Uterus (tissue), 4 donors: ENCODE data around the gene GTF2E1. TPM values are rescaled to one million over a fixed set of nuclear protein-coding genes. Genes with fewer than 3 reads are reported as not detected.

Source experiments
- DNase-seq, 2 donors: peaks; one replicate each; pipeline ENCODE4 v3.0.0-alpha.2; 2019 to 2020
- H3K27ac ChIP-seq, 2 donors: fragments of 200-600 bp; sonication (generic); 1 replicate in 1 of 2; 2 replicates in 1 of 2; pipeline ENCODE4 v1.5.1; 2016 to 2018
- H3K27me3 ChIP-seq, 2 donors: fragments of 200-600 bp; sonication (generic); one replicate each; pipeline ENCODE4 v1.5.1; 2018 to 2019; ENCODE audit warnings: control low read depth in 1 of 2
- H3K36me3 ChIP-seq, 2 donors: fragments of 200-600 bp; sonication (generic); one replicate each; pipeline ENCODE4 v1.5.1; 2019; ENCODE audit warnings: control low read depth in 1 of 2
- H3K4me1 ChIP-seq, 2 donors: fragments of 200-600 bp; sonication (generic); one replicate each; pipeline ENCODE4 v1.5.1; 2018 to 2019; ENCODE audit warnings: control low read depth in 1 of 2
- H3K4me3 ChIP-seq, 2 donors: fragments of 200-600 bp; sonication (generic); 1 replicate in 1 of 2; 2 replicates in 1 of 2; pipeline ENCODE4 v1.5.1; 2018 to 2019; ENCODE audit warnings: mild to moderate bottlenecking in 1 of 2
- H3K9me3 ChIP-seq, 2 donors: fragments of 200-600 bp; sonication (generic); one replicate each; pipeline ENCODE4 v1.5.1; 2019; ENCODE audit warnings: control low read depth in 1 of 2
- POLR2A ChIP-seq, 2 donors: fragments of 450-650 bp; IDR thresholded peaks; one replicate each; pipeline ENCODE4 v1.6.1; 2016; ENCODE audit warnings: antibody characterized with exemption in 2 of 2, mild to moderate bottlenecking in 1 of 2, moderate library complexity in 1 of 2
- intact Hi-C: fragments of 100-400 bp; cut with DNase I; formaldehyde crosslinking; loops from one replicate; pipeline ENCODE4 v1.15.1; 2023; ENCODE audit warnings: low total_unique reads
- small RNA-seq: library from RNA; depleted of rRNA; stranded (forward); fragments of <200 nt; gene quantifications from one replicate; pipeline ENCODE3, GENCODE V24; 2016
- total RNA-seq, 4 donors: library from RNA; depleted of rRNA in 3 of 4; stranded (reverse); fragments of >200 nt in 3 of 4; gene quantifications; one replicate each; pipeline versions ENCODE4 v1.1.0 to v1.2.4, GENCODE V29; 2014 to 2023
- TF ChIP-seq, protein P1 (sequence below), 4 experiments: fragments of 200-600 bp in 2 of 4; fragments of 450-650 bp in 2 of 4; sonication (generic) in 2 of 4; IDR thresholded peaks; one replicate each; pipeline ENCODE4 v1.5.1; 2016 to 2019; ENCODE audit warnings: antibody characterized with exemption in 4 of 4, mild to moderate bottlenecking in 2 of 4, moderate library complexity in 1 of 4
- donor health status: DM: yes; HTN: yes; CAD: no.

The GTF2E1 gene
- total RNA-seq, 4 donors from 2014 or later: 11.0 to 38.5 (median 16.6) TPM

DNA sequence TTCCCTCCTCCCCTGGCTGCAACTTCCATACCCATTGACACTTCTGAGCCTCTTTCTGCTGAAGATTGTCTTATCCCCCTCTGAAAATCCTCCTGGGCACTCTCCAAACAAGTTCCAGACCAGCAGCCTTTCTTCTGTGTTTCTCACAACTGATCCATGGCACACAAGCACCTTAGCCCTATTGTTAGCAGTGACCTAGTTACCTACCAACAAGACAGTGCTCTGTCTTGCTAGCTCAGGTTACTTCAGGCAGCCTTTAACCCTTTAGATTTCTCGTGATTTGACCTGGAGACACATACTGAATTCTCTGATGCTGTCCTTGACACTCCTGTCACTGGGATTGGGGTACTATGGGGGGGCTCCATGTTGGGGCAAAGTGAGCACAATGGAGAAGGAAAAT, 82.1 kb downstream of the GTF2E1 start:
- intact Hi-C loops: no loop called here
- no peak for DNase-seq
- Histone ChIP-seq H3K4me3 (no peak overlapping the region), H3K4me1 (no peaks in the 10 kb centered on the region), H3K27ac (no peak overlapping the region), H3K9me3 (no peaks in the 10 kb centered on the region), H3K27me3 (no peaks in the 10 kb centered on the region), H3K36me3 (no peaks in the 10 kb centered on the region)
- TF ChIP-seq, protein P1, sequence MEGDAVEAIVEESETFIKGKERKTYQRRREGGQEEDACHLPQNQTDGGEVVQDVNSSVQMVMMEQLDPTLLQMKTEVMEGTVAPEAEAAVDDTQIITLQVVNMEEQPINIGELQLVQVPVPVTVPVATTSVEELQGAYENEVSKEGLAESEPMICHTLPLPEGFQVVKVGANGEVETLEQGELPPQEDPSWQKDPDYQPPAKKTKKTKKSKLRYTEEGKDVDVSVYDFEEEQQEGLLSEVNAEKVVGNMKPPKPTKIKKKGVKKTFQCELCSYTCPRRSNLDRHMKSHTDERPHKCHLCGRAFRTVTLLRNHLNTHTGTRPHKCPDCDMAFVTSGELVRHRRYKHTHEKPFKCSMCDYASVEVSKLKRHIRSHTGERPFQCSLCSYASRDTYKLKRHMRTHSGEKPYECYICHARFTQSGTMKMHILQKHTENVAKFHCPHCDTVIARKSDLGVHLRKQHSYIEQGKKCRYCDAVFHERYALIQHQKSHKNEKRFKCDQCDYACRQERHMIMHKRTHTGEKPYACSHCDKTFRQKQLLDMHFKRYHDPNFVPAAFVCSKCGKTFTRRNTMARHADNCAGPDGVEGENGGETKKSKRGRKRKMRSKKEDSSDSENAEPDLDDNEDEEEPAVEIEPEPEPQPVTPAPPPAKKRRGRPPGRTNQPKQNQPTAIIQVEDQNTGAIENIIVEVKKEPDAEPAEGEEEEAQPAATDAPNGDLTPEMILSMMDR (IDR thresholded peaks at IDR 0.05): no peak
- no peak for TF ChIP-seq POLR2A (IDR thresholded peaks at IDR 0.05)

DNA sequence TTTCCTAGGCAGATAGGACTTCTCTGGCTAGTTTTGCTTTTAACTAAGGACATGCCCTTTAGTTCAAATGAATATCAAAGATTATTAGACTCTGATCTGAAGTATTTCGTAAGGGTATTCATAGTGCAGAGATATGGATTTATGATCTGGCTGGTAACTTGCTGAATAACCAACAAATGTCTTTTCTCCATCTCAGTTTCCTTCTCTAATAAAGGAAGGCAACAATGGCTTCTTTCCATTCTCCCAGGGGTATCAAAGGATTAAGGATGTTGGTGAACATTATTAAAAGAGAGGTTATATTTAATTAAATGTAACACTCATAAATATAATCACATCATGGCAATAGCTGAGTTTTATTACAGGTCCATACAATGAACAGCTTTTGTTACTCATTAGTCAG, 86.3 kb downstream of the GTF2E1 start:
- H3K27ac ChIP-seq: no peak overlapping the region
- H3K36me3 ChIP-seq: no peaks in the 10 kb centered on the region
- H3K27me3 ChIP-seq: no peaks in the 10 kb centered on the region
- intact Hi-C loops: no loop called here
- H3K4me1 ChIP-seq: no peaks in the 10 kb centered on the region
- H3K4me3 ChIP-seq: no peak overlapping the region
- no peaks in the 10 kb centered on the region for H3K9me3 ChIP-seq
- DNase-seq: no peak
- TF ChIP-seq, protein P1 (IDR thresholded peaks at IDR 0.05): no peak
- TF ChIP-seq POLR2A (IDR thresholded peaks at IDR 0.05): no peak

- Histone ChIP-seq H3K36me3 (no peaks in the 10 kb centered on the region), H3K27ac (no peak overlapping the region), H3K4me1 (no peaks in the 10 kb centered on the region), H3K4me3 (no peak overlapping the region), H3K9me3 (no peaks in the 10 kb centered on the region), H3K27me3 (no peaks in the 10 kb centered on the region)
- intact Hi-C loops: no loop called here
- no peak for DNase-seq
- TF ChIP-seq POLR2A (IDR thresholded peaks at IDR 0.05): no peak
- TF ChIP-seq, protein P1 (IDR thresholded peaks at IDR 0.05): no peak
These were observed 88.5 kb downstream of the GTF2E1 start for GRCh38 chr3:120831066-120831465.

Small RNA genes lying within 50 kb of the gene (small RNA-seq; reads per million reads assigned to genes)
- not detected for gene MTCO1P29
- not detected for gene MTCO2P29

Other genes with a start within 250 kb of the GTF2E1 start
- 100 to 1,000 TPM in 2 of 4 donors, 10 to 100 TPM in 2; 17.8 to 203 (median 91.8) TPM for gene NDUFB4, start 146.4 kb upstream of the GTF2E1 start, total RNA-seq
- 1 to 10 TPM in 2 of 4 donors, under 1 TPM in 1, not detected in 1; 0.98 to 7.4 (median 6.4) TPM for gene HGD, start 60.5 kb upstream of the GTF2E1 start, total RNA-seq
- gene RABL3, start 228 bp upstream of the GTF2E1 start, total RNA-seq: 10 to 100 TPM in 3 of 4 donors, 1 to 10 TPM in 1; 9.1 to 54.6 (median 31.7) TPM
- 1 to 10 TPM in 2 of 4 donors, under 1 TPM in 2; under 0.01 to 2.6 (median 1.1) TPM for gene STXBP5L, start 165.5 kb downstream of the GTF2E1 start, total RNA-seq